ENCODE measurements around the gene PPIA.

GRCh38 chr7:44771358-44771757 is 25.1 kb upstream of the PPIA start:
- TF ChIP-seq CTCF (IDR thresholded peaks at IDR 0.05; ENCODE audit: low read length) (no peak), EZH2 (IDR thresholded peaks at IDR 0.05; ENCODE audit: borderline replicate concordance, low read length) (no peak)

Data from OCI-LY1 (cell line).